ENCODE data around the gene MSMB.
"Not testable (repeated sequence)": the region's sequence is repeated elsewhere in the genome, so short reads cannot be mapped to it uniquely, and the experiment has no call there.

MSMB gene, protein sequence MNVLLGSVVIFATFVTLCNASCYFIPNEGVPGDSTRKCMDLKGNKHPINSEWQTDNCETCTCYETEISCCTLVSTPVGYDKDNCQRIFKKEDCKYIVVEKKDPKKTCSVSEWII

DNA sequence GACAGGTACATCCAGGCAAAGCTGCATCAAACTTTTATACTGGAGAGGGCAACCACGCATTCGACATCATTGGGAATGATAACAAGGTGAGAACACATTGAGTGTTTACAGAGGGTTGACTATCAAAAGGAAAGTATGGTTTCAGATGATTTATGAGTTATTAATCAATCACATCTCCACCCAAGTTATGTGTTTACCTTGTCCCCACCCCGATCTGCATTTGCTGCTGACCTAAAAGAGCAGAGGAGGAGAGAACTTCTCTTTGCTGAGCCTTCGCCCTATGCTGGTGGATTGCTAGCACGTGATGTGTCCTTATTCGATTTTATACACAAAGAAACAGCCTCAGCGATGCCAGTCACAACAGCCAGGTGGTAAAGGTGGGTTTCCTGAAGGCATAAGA, at the start of gene MSMB:
TSS of gene MSMB (minus strand) at position 9 of the 400 bp plus-strand sequence. CDS start 32 bp downstream, outside the sequence.
- H3K4me3 ChIP-seq (replicated peaks; ENCODE audit: low read depth, low read length), result no peak within 1 kb of the TSS
- TF ChIP-seq, protein P1, sequence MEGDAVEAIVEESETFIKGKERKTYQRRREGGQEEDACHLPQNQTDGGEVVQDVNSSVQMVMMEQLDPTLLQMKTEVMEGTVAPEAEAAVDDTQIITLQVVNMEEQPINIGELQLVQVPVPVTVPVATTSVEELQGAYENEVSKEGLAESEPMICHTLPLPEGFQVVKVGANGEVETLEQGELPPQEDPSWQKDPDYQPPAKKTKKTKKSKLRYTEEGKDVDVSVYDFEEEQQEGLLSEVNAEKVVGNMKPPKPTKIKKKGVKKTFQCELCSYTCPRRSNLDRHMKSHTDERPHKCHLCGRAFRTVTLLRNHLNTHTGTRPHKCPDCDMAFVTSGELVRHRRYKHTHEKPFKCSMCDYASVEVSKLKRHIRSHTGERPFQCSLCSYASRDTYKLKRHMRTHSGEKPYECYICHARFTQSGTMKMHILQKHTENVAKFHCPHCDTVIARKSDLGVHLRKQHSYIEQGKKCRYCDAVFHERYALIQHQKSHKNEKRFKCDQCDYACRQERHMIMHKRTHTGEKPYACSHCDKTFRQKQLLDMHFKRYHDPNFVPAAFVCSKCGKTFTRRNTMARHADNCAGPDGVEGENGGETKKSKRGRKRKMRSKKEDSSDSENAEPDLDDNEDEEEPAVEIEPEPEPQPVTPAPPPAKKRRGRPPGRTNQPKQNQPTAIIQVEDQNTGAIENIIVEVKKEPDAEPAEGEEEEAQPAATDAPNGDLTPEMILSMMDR (IDR thresholded peaks at IDR 0.05; ENCODE audit: low read length, missing control alignments), result no peak
- no peak for DNase-seq (ENCODE audit: low read depth)

DNA sequence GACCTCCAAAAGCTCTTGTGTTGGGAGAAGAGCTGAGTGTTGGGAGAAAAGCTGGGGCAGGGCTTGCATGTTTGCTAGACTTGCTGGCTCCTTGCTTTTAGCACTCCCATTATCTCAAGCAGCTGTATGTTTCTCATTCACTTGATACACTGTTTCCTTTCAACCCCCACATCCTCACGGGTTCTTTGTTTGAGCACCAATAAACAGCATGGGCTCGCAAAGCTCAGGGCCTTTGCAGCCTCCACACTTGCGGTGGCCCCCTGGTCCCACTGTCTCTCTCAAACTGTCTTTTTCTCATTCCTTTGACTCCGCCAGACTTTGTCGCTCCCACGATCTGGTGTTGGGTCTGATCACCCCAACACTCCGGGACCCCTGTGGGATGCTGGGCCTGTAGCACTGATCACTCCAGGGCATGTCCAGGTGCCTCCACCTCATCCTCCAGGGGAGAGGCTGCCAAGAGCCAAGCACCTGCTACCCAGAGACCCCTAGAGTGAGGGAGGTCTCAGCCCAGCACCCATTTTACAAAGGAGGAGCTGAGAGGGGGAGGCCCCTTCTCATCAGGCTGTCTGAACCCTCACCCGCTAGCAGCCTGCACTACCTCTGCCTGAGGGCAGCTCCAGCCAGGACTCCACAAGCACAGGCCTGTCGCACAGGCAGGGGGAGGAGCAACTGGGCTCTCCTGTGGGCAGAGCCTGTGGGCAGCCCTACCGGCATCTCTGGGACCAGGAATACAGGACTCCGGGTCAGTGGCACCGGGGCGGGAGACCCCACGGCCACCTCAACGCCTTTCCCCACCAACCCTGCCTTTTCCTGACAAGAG, 49.1 kb upstream of the MSMB start:
- DNase-seq (ENCODE audit: low read depth), result no peak
- no peak overlapping the region for H3K4me3 ChIP-seq (replicated peaks; ENCODE audit: low read depth, low read length)
- TF ChIP-seq, protein P1 (IDR thresholded peaks at IDR 0.05; ENCODE audit: low read length, missing control alignments), result no peak

DNA sequence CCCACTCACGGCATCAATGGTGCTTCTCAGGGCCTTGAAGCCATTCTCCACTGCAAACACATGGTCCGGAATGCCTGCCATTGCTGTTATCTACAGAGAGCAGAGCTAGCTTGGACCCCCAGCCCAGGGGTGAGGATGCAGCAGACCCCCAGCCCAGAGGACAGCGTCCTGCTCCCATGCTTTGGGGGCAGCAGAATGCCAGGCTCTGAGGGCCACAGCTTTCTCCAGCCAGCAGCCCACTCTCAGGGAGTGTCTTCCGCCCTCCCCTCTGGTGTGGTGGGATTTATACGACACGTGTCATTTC, 48.1 kb upstream of the MSMB start:
- no peak for DNase-seq (ENCODE audit: low read depth)
- TF ChIP-seq, protein P1 (IDR thresholded peaks at IDR 0.05; ENCODE audit: low read length, missing control alignments), result no peak
- H3K4me3 ChIP-seq (replicated peaks; ENCODE audit: low read depth, low read length), result no peak overlapping the region

DNA sequence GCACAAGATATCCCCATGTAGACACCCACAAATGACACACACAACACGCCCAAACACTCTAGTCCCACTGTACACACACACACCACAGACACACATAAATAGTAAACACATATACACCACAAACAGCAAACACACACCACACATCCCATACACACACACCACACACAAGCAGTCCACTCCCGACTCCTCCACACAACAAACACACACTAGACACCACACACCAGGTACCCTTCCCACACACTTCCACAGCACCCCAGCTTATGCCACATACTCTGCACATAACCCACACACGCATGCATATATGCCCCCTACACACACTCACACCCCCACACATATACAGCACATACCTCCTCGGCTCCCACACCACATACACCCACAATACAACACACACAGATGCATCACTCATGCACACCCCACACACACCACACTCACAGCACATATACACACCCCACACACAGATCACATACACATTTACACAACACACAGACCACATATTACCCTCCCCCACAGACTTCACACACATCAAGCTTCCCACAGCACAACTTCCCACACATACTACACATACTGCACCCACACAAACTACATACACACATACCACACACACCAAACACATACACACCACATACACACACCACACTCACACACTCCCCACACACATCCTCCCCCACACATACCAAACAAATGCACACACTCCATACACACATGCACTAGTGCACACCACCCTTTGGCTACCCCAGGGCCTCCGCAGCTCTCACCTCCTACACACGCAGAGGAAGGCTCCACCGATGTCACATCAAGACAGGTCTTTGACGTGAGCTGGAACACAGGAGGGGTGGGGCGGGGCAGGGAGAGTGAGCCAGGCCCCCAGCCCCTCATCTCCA, 47.5 kb upstream of the MSMB start:
- DNase-seq (ENCODE audit: low read depth); H3K4me3 ChIP-seq (replicated peaks; ENCODE audit: low read depth, low read length): not testable (repeated sequence)

DNA sequence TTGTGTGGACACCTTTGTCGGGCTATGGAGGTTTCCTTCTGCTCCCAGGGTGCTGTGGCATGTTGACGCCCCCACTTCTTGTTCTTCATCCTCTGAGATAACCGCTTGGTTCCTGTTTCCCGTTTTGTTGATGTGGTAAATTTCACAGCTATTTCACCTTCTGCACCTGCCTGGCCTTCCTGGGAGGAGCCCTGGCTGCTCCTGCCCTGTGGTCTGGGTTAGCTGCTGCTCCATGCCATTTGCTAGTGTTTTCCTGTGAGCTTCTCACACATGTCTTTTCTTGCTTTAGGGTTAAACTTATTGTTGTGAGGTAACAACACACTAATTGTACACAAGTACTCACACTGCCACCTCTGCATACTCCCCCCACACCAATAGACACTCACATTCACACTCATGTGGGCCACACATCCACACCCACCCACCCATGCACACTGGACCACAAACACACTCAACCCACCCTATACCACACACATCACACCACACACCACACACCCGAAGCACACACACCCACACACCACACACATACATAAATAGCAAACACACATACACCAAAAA, 46.5 kb upstream of the MSMB start:
- H3K4me3 ChIP-seq (replicated peaks; ENCODE audit: low read depth, low read length), result no peak overlapping the region
- no peak for DNase-seq (ENCODE audit: low read depth)
- TF ChIP-seq, protein P1 (IDR thresholded peaks at IDR 0.05; ENCODE audit: low read length, missing control alignments), result no peak

DNA sequence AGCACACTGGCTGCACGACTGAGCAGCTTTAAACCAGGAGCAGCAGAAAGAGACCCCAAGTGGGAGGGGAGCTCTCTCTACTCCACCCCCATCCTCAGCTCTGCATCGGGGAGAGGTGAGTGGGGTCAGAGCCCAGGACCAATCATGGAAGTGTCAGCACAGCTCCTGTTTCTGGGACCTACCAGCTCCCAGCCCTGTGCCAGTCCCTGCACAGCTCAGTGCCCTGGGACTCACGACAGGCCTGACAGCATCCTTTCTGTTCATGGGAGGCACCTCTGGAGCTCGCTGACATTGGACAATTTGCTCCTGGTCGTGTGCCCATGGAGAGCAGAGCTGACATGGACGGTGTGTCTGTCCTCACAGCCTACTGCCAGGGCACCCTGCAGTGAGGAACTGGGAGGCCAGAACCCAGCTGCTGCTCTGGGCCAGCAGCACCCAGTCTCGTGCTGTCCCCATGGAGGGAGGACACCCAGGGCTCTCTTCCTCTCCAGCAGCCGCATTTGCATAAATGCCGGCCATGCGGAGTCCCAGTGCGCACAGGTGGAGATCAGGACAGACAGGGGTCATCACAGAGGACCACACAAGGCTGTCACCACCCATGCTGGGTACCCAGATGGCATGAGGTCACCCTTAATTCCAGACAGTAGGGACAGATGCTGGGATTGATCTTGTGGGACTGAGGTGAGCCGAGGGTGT, 45.9 kb upstream of the MSMB start:
- no peak for DNase-seq (ENCODE audit: low read depth)
- H3K4me3 ChIP-seq (replicated peaks; ENCODE audit: low read depth, low read length), result no peak overlapping the region
- TF ChIP-seq, protein P1 (IDR thresholded peaks at IDR 0.05; ENCODE audit: low read length, missing control alignments), result no peak

Data from fibroblast of pulmonary artery (primary cell).